NCI-H2227 (cell line): Measurements from ENCODE around the gene TMEM254.
"Not testable (repeated sequence)": the region's sequence is repeated elsewhere in the genome, so short reads cannot be mapped to it uniquely, and the experiment has no call there.

Experiments used
- DNase-seq: peaks from one replicate; lab custom pipeline; 2025; ENCODE audit not compliant: unreplicated experiment; lab: John Stamatoyannopoulos, UW

Gene TMEM254

GRCh38 chr10:80132299-80133139 is 54.1 kb downstream of the TMEM254 start, which contains the start of gene PLAC9:
Gene PLAC9 (plus strand): TSS chr10:80132730. CDS start chr10:80132763, 33 bp downstream.
- DNase-seq, result no peak

- no peak for DNase-seq
These were observed 54.7 kb downstream of the TMEM254 start for GRCh38 chr10:80133206-80133605.

- DNase-seq, result not testable (repeated sequence)
These were observed 55.2 kb downstream of the TMEM254 start for GRCh38 chr10:80133687-80134086.

- DNase-seq, result no peak
These were observed 57.7 kb downstream of the TMEM254 start for GRCh38 chr10:80136134-80136571.

GRCh38 chr10:80137031-80137862 is 58.8 kb downstream of the TMEM254 start:
- no peak for DNase-seq

GRCh38 chr10:80137920-80138319 is 59.5 kb downstream of the TMEM254 start:
- no peak for DNase-seq

GRCh38 chr10:80139265-80139664 is 60.8 kb downstream of the TMEM254 start:
- no peak for DNase-seq

- DNase-seq, result no peak
These were observed 61.8 kb downstream of the TMEM254 start for GRCh38 chr10:80140251-80140650.

GRCh38 chr10:80141696-80142460 is 63.4 kb downstream of the TMEM254 start:
- no peak for DNase-seq
